AG04449 (cell line): ENCODE results near the gene PRPF4.

Source experiments
- CTCF ChIA-PET: fragments of 350-600 bp; formaldehyde crosslinking; extraction: SDS; loops from one replicate; lab custom pipeline; 2021; ENCODE audit warnings: antibody characterized with exemption; lab: Yijun Ruan, JAX
- POLR2A ChIA-PET: fragments of 400-600, 350-600 bp; formaldehyde crosslinking; extraction: SDS; loops from one replicate; lab custom pipeline; 2020; ENCODE audit warnings: antibody characterized with exemption, inconsistent platforms; lab: Yijun Ruan, JAX
- DNase-seq: peaks from one replicate; pipeline ENCODE4 v3.0.0-alpha.2; 2010; ENCODE audit warnings: low read depth, low spot score
- H3K4me3 ChIP-seq: 2 replicates; pipeline ENCODE4 v1.5.1; 2011; ENCODE audit warnings: low read depth, mild to moderate bottlenecking, control low read depth, low read length
- TF ChIP-seq, protein P1 (sequence below): IDR thresholded peaks from one replicate; pipeline ENCODE4 v1.5.1; 2011; ENCODE audit warnings: mild to moderate bottlenecking, moderate library complexity, low read length, control low read depth, inconsistent platforms; ENCODE audit not compliant: insufficient read depth; ENCODE audit errors: missing control alignments

Gene PRPF4

DNA sequence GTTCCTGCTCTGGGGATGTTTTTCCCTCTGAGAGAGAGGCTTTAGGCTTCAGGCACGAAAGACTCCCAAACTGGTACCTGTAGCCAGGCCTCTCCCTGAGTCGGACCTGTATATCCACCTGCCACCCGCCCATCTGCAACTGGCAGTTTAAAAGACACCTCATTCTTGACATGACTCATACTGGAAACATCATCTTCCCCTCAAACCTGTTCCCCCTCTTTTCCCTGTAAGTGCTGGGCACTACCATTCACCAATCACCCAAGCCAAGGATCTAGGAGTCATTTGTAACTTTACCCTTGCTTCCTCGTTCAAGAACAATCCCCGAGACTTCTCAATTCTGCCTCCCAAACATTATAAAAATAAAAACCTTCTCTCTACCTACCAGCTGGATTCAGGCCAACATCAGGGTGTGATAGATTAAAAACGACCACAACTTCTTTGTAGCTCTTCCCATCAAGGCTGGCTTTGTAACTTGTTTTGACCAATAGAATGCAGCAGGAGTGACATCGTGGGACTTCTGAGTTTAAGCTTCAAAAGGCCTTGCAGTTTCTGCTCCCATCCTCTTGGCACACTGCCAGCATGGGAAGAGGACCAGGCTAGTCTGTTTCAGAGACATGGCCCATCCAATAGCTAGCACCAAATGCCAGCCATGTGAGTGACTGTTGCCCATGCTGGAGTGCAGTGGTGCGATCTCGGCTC, 66.4 kb downstream of the PRPF4 start:
- ChIA-PET POLR2A (no interaction called here), CTCF (interaction anchor here (0.8 to 3.7 kb wide), 4 partner anchors 60 to 104 kb away, joined by 3 to 26 read pairs (median 4); partner anchors contain the start of gene ALAD)
- no peak for DNase-seq
- TF ChIP-seq, protein P1, sequence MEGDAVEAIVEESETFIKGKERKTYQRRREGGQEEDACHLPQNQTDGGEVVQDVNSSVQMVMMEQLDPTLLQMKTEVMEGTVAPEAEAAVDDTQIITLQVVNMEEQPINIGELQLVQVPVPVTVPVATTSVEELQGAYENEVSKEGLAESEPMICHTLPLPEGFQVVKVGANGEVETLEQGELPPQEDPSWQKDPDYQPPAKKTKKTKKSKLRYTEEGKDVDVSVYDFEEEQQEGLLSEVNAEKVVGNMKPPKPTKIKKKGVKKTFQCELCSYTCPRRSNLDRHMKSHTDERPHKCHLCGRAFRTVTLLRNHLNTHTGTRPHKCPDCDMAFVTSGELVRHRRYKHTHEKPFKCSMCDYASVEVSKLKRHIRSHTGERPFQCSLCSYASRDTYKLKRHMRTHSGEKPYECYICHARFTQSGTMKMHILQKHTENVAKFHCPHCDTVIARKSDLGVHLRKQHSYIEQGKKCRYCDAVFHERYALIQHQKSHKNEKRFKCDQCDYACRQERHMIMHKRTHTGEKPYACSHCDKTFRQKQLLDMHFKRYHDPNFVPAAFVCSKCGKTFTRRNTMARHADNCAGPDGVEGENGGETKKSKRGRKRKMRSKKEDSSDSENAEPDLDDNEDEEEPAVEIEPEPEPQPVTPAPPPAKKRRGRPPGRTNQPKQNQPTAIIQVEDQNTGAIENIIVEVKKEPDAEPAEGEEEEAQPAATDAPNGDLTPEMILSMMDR, result no peak
- no peak overlapping the region for H3K4me3 ChIP-seq
